Gastroesophageal sphincter (tissue), 4 donors: Measurements from ENCODE around the gene CCL11. TPM values are rescaled to one million over a fixed set of nuclear protein-coding genes. Genes with fewer than 3 reads are reported as not detected.
A peak's percentile ranks its signal among the peaks of the same experiment; 100 is the strongest.
"Not testable (repeated sequence)": the region's sequence is repeated elsewhere in the genome, so short reads cannot be mapped to it uniquely, and the experiment has no call there.

Experiments
- ATAC-seq: fragments of 150-250 bp; one replicate; pipeline ENCODE4 v1.9.1; 2016; ENCODE audit warnings: mild to moderate bottlenecking, moderate library complexity
- H3K27ac ChIP-seq, 4 donors: fragments of 200-600 bp; sonication (generic) in 3 of 4; 1 replicate in 3 of 4; 2 replicates in 1 of 4; pipeline ENCODE4 v1.5.1; 2016 to 2019
- H3K27me3 ChIP-seq: fragments of 200-600 bp; sonication (generic); one replicate; pipeline ENCODE4 v1.5.1; 2019
- H3K36me3 ChIP-seq, 2 donors: fragments of 200-600 bp; sonication (generic); one replicate each; pipeline ENCODE4 v1.5.1; 2019; ENCODE audit warnings: control low read depth in 1 of 2
- H3K4me1 ChIP-seq, 3 donors: fragments of 200-600 bp; sonication (generic); 1 replicate in 2 of 3; 2 replicates in 1 of 3; pipeline ENCODE4 v1.5.1; 2016 to 2019; ENCODE audit warnings: control low read depth in 2 of 3
- H3K4me3 ChIP-seq, 2 donors: fragments of 200-600 bp; sonication (generic); one replicate each; pipeline ENCODE4 v1.5.1; 2019; ENCODE audit warnings: mild to moderate bottlenecking in 1 of 2, moderate library complexity in 1 of 2
- H3K9me3 ChIP-seq, 3 donors: fragments of 200-600 bp; sonication (generic); one replicate each; pipeline ENCODE4 v1.5.1; 2017 to 2019; ENCODE audit warnings: control low read depth in 2 of 3
- EP300 ChIP-seq: sonication (generic); formaldehyde crosslinking; IDR thresholded peaks from one replicate; pipeline ENCODE4 v1.6.1; 2017; ENCODE audit warnings: antibody characterized with exemption, mild to moderate bottlenecking
- POLR2A ChIP-seq, 2 donors: fragments of 450-650 bp; IDR thresholded peaks; one replicate each; pipeline ENCODE4 v1.6.1; 2017; ENCODE audit warnings: antibody characterized with exemption in 2 of 2, mild to moderate bottlenecking in 2 of 2, moderate library complexity in 1 of 2
- POLR2AphosphoS5 ChIP-seq: sonication (generic); formaldehyde crosslinking; IDR thresholded peaks from one replicate; pipeline ENCODE4 v1.6.1; 2017; ENCODE audit warnings: antibody characterized with exemption
- WGBS, 2 donors: methylation state at CpG; one replicate each; pipeline ENCODE4 v1.1.5; 2018; ENCODE audit warnings: low coverage in 1 of 2; 5-methylcytosine and 5-hydroxymethylcytosine counted together
- total RNA-seq, 4 donors: library from RNA; depleted of rRNA; stranded (reverse); fragments of >200 nt; gene quantifications; one replicate each; pipeline ENCODE4 v1.1.0, GENCODE V29; 2016
- TF ChIP-seq, protein P1 (sequence below), 4 experiments: fragments of 200-600 bp in 2 of 4; fragments of 450-650 bp in 2 of 4; sonication (generic) in 1 of 4; IDR thresholded peaks; one replicate each; pipeline ENCODE4 v1.5.1; 2017 to 2019; ENCODE audit warnings: antibody characterized with exemption in 4 of 4, mild to moderate bottlenecking in 2 of 4, moderate library complexity in 2 of 4

Gene CCL11
- total RNA-seq, 4 donors from 2014 or later = 2.0 to 4.5 (median 2.7) TPM

DNA sequence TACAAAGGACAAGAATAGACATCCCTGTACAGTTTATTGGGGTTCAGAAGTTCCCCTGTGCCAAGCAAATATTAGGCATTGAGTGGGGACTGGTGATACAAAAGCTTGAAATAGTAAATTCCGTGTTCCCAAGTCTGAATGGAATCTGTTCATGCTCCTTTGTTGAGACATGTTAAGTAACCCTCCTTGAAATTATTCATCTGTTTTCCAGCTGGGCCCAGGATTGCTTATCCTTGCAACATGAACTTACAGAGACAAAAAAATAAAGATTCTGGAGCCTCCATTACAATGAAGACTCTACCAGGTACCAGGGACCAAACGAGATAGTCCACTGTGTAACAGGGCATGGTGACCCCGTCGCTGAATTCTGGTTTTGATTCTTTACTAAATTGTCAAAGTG lies 27.6 kb downstream of the CCL11 start:
- Histone ChIP-seq H3K27me3 (no peaks in the 10 kb centered on the region), H3K4me3 (no peak overlapping the region), H3K27ac (peak overlapping the region; percentile 65 to 82 (median 74)), H3K9me3 (no peaks in the 10 kb centered on the region), H3K36me3 (no peaks in the 10 kb centered on the region), H3K4me1 (peaks cover 0 to 26% (median 5%) of the 10 kb centered on the region in 3 donors)
- WGBS, 2 donors = 63 to 71% methylated on average over 4 of the region's 4 CpGs
- TF ChIP-seq POLR2AphosphoS5 (peak; percentile 60), POLR2A (IDR thresholded peaks at IDR 0.05) (no peak), EP300 (no peak)
- TF ChIP-seq, protein P1, sequence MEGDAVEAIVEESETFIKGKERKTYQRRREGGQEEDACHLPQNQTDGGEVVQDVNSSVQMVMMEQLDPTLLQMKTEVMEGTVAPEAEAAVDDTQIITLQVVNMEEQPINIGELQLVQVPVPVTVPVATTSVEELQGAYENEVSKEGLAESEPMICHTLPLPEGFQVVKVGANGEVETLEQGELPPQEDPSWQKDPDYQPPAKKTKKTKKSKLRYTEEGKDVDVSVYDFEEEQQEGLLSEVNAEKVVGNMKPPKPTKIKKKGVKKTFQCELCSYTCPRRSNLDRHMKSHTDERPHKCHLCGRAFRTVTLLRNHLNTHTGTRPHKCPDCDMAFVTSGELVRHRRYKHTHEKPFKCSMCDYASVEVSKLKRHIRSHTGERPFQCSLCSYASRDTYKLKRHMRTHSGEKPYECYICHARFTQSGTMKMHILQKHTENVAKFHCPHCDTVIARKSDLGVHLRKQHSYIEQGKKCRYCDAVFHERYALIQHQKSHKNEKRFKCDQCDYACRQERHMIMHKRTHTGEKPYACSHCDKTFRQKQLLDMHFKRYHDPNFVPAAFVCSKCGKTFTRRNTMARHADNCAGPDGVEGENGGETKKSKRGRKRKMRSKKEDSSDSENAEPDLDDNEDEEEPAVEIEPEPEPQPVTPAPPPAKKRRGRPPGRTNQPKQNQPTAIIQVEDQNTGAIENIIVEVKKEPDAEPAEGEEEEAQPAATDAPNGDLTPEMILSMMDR (IDR thresholded peaks at IDR 0.05) = no peak
- peak; percentile 61 for ATAC-seq

DNA sequence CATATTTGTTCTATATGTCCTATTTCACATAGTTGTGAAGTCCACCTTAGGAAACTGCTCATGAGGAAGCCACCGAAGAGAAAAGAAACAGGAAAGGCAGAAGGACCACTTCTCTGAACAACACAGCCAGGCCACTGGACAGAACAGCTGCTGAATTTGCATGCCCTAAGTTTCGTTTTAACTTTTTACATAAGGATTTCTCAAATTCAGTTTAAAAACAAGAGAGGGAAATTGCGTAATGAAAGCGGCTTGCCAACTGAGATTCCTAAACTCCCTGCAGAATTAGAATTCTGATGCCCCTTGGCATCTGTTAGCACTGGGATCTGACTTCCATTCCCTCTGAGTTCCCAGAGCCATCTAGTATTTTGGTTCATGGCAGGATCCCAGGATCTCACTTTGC lies 28.7 kb downstream of the CCL11 start:
- Histone ChIP-seq H3K27ac (peak overlapping the region; percentile 26 to 70 (median 56)), H3K4me3 (no peak overlapping the region)
- 42 to 44% methylated on average over 3 to 4 of the region's 4 CpGs for WGBS, 2 donors

DNA sequence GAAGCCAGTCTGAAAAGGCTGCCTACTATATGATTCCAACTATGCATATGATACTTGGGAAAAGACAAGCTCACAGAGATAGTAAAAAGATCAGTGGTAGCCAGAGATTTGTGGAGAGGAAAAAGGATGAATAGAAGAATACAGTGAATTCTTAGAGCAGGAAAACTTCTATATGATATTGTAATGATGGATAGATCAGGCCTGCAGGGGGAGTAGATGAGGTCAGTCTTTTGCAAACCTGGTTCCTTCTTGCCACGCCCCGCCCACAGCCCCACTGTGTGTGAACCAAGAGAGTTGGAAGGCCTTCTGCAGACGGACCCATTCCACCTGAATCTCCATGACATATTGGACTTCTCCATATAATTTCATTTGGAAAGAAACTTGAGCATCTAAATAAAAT lies 32.9 kb downstream of the CCL11 start:
- ATAC-seq = no peak
- H3K9me3 ChIP-seq = no peaks in the 10 kb centered on the region
- no peaks in the 10 kb centered on the region for H3K27me3 ChIP-seq
- no peaks in the 10 kb centered on the region for H3K36me3 ChIP-seq
- TF ChIP-seq, protein P1 (IDR thresholded peaks at IDR 0.05) = no peak
- TF ChIP-seq EP300 (no peak), POLR2A (IDR thresholded peaks at IDR 0.05) (no peak), POLR2AphosphoS5 (no peak)
- peaks cover 0 to 22% (median 0%) of the 10 kb centered on the region in 3 donors for H3K4me1 ChIP-seq
- no peak overlapping the region for H3K27ac ChIP-seq
- 51 to 66% methylated on average over 3 of the region's 3 CpGs for WGBS, 2 donors
- no peak overlapping the region for H3K4me3 ChIP-seq

More for the DNA sequence above, 28.7 kb downstream of the CCL11 start:
- no peaks in the 10 kb centered on the region for H3K27me3 ChIP-seq
- H3K9me3 ChIP-seq = no peaks in the 10 kb centered on the region
- ATAC-seq = peak; percentile 64
- TF ChIP-seq POLR2A (IDR thresholded peaks at IDR 0.05) (no peak), POLR2AphosphoS5 (peak; percentile 71), EP300 (peak; percentile 4)
- peaks cover 0 to 26% (median 5%) of the 10 kb centered on the region in 3 donors for H3K4me1 ChIP-seq
- H3K36me3 ChIP-seq = no peaks in the 10 kb centered on the region

DNA sequence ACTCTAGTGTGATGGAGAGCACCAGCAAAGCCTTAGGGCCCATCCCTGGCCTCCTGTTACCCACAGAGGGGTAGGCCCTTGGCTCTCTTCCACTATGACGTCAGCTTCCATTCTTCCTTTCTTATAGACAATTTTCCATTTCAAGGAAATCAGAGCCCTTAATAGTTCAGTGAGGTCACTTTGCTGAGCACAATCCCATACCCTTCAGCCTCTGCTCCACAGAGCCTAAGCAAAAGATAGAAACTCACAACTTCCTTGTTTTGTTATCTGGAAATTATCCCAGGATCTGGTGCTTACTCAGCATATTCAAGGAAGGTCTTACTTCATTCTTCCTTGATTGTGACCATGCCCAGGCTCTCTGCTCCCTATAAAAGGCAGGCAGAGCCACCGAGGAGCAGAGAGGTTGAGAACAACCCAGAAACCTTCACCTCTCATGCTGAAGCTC lies 33.5 kb downstream of the CCL11 start, which contains the start of gene CCL8:
Gene CCL8, plus strand, starts transcription at position 397 of the 445 bp plus-strand sequence. CDS start 67 bp downstream, outside the sequence.
- H3K36me3 ChIP-seq = no peaks in the 10 kb centered on the region
- no peak for ATAC-seq
- H3K9me3 ChIP-seq = peaks cover 0 to 1% (median 0%) of the 10 kb centered on the region in 3 donors
- peaks cover 0 to 16% (median 0%) of the 10 kb centered on the region in 3 donors for H3K4me1 ChIP-seq
- H3K27me3 ChIP-seq = no peaks in the 10 kb centered on the region
- TF ChIP-seq POLR2AphosphoS5 (no peak), POLR2A (IDR thresholded peaks at IDR 0.05) (no peak), EP300 (no peak)
- TF ChIP-seq, protein P1 (IDR thresholded peaks at IDR 0.05) = no peak
- WGBS, 2 donors = 36 to 38% methylated on average over 1 to 2 of the region's 2 CpGs
- H3K27ac ChIP-seq = peak within 1 kb of the TSS in 1 of 4 donors; percentile 14
- H3K4me3 ChIP-seq = no peak within 1 kb of the TSS

DNA sequence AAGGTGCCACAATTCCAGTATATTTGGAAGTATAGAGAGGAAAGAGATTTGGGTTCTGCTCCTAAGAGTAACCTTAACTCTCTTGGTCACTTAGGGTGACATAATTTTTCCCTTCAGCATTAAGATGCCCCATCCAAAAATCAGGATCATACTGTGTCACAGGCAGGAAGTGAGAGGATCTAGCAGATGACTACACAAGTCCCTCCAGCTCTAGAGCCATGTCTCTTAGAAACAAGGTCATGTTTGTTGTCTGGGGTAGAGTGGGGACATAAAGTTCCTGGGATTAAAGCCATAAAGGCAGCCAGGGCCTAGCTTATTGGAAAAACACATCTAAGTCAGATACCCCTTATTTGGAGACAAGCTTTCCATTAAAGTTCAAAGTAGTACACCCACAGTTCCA lies 36.4 kb downstream of the CCL11 start:
- TF ChIP-seq POLR2A (IDR thresholded peaks at IDR 0.05) (no peak), POLR2AphosphoS5 (peak; percentile 24)

DNA sequence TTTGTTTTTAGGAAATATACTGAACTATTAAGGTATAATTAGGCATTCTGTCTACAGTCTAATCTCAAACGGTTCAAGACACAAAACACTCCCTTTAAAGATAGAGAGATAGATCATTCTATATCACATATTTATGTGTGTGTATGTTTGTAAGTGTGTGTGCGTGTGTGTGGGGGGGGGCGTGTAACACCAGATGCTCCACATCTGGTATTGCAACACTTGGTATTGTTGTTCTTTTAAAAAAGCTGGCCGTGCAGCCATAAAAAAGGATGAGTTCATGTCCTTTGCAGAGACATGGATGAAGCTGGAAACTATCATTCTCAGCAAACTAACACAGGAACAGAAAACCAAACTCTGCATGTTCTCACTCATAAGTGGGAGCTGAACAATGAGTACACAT lies 42.0 kb downstream of the CCL11 start:
- not testable (repeated sequence) for H3K4me1 ChIP-seq, H3K4me3 ChIP-seq, H3K36me3 ChIP-seq, H3K27ac ChIP-seq, H3K27me3 ChIP-seq
- TF ChIP-seq POLR2AphosphoS5 = peak; percentile 62
- 42 to 48% methylated on average over 4 of the region's 4 CpGs for WGBS, 2 donors
- peaks cover 0 to 13% (median 0%) of the 10 kb centered on the region in 3 donors for H3K9me3 ChIP-seq
- ATAC-seq = peak; percentile 41

More for the DNA sequence above, 36.4 kb downstream of the CCL11 start:
- ATAC-seq = peak; percentile 34
- Histone ChIP-seq H3K9me3 (peaks cover 0 to 13% (median 0%) of the 10 kb centered on the region in 3 donors), H3K4me3 (no peak overlapping the region), H3K4me1 (peaks cover 0 to 7% (median 0%) of the 10 kb centered on the region in 3 donors), H3K36me3 (no peaks in the 10 kb centered on the region), H3K27ac (peak overlapping the region in 2 of 4 donors; percentile 6 to 33), H3K27me3 (no peaks in the 10 kb centered on the region)
